Embryonic facial prominence (tissue), 1 donor: ENCODE measurements around the gene SRRM2.

Experiments
- DNase-seq: peaks from one replicate; pipeline ENCODE4 v3.0.0-alpha.2; 2016; ENCODE audit errors: extremely low spot score

The SRRM2 gene

DNA sequence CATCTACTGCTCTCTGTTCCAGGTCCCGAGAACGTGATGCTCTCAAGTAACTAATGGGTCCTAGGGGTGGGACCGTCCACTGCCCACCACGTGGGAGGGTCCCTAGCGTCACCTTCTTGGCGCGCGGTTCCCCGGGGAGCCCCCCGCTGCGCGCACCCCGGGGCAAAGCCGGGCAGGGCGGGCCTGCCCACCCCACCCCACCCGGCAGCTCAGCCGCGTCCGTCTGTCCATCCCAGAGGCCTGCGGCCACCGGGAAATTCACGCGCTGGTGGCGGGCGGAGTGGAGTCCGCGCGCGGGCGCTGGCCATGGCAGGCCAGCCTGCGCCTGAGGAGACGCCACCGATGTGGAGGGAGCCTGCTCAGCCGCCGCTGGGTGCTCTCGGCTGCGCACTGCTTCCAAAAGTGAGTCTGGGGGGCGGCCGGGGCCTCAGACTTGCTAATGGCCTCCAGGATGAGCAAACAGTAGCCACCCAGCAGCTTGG is 46.3 kb downstream of the SRRM2 start:
- no peak for DNase-seq

DNA sequence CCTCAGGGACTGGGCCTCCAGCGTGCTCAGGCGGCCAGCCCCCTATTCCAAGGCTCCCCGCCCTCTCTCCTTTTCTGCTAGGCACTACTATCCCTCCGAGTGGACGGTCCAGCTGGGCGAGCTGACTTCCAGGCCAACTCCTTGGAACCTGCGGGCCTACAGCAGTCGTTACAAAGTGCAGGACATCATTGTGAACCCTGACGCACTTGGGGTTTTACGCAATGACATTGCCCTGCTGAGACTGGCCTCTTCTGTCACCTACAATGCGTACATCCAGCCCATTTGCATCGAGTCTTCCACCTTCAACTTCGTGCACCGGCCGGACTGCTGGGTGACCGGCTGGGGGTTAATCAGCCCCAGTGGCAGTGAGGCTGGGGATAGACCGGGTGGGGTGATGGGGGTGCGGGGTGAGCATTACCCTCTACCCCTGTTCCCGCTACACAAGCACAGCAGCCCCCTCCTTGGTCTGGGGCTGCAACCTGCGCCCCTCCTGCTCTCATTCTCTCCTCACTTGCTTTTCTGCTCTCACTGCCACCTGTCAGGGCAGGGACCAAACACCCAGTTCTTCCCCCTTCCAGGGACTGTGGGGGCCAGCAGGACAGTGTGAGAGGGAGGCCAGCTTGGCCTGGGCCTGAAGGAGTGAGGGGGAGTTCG is 46.9 kb downstream of the SRRM2 start:
- DNase-seq, result no peak

DNA sequence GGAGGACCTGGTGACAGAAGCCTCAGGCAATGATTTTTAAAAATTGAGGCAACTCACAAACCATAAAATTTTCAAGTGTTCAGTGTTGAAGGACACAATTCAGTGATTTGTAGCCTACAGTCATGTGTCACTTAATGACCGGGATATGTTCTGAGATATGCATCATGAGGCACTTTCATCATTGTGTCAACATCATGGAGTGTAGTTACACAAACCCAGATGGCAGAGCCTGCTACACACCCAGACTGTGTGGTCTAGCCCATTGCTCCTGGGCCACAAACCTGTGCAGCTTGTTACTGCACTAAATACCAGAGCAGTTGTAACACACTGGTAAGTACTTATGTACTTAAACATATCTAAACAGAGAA is 47.4 kb downstream of the SRRM2 start:
- DNase-seq, result no peak

DNA sequence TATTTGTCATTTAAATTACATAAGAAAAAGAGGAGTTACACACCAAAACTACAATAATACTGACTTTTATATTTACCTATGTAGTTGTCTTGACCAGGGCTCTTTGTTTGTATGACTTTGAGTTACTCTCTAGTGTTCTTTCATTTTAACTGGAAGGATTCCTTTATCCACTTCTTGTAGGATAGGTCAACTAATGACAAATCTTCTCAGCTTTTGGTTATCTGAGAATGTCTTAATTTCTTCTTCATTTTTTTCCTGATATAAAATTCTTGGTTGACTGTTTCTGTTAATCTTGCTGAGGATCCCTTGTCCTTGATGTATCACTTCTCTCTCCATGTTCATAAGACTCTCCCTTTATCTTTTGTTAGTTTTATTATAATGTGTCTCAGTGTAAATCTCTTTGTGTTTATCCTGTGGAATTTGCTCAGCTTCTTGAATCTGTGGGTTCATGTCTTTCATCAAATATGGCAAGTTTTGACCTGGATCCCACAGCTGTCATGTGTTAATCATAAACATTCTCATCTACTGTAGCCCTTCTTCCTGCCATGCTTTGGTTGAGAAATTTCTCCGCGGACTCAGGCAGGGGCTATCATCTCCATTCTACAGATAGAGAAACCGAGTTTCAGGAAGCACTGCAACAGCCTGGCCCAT is 51.2 kb downstream of the SRRM2 start:
- no peak for DNase-seq

GRCh38 chr16:2804728-2805127 is 52.3 kb downstream of the SRRM2 start:
- DNase-seq, result no peak

GRCh38 chr16:2806286-2806685 is 53.8 kb downstream of the SRRM2 start:
- DNase-seq, result no peak

GRCh38 chr16:2808181-2808580 is 55.7 kb downstream of the SRRM2 start:
- no peak for DNase-seq

- no peak for DNase-seq
Observed at GRCh38 chr16:2809149-2809760, 56.8 kb downstream of the SRRM2 start.

- no peak for DNase-seq
Observed at GRCh38 chr16:2810651-2811050, 58.2 kb downstream of the SRRM2 start.

DNA sequence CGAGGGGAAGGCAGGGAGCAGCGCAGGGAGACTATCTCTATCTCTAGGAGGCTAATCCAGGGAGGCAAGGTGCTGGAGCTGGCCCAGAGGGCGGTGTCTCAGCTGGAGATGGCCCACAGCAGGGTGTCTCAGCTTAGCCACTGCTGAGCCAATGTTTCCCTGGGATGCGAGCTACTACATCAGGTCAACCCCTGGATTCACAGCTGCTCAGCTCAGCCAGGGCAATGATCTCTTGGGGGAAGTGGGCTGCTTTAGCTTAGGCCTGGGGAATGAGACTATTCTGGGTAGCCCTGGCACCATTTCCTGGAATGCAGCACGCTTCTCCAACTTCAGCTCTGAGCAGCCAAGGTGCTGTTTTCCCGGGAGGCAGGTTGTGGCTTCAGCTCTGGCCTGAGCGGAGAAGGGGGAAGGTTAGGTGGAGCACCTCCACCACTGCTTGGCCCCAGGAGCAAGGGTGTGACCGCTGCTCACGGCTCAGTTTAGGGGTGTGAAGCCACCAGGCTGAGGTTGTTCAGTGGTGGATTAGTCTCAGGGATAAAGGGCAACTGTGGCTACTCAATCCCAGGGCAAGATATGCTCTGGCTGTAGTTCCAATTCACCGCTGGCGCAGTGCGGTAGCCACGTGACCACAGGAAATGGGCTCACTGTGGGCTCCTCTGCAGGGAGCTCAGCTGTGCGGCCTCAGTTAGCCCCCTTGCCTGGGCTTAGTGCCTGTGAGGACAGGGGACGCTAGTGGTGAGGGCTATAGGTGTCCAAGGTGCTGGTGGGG is 59.4 kb downstream of the SRRM2 start:
- no peak for DNase-seq

GRCh38 chr16:2813771-2814221 is 61.4 kb downstream of the SRRM2 start:
- DNase-seq, result no peak

- DNase-seq, result no peak
Observed at GRCh38 chr16:2814551-2815298, 62.3 kb downstream of the SRRM2 start.

DNA sequence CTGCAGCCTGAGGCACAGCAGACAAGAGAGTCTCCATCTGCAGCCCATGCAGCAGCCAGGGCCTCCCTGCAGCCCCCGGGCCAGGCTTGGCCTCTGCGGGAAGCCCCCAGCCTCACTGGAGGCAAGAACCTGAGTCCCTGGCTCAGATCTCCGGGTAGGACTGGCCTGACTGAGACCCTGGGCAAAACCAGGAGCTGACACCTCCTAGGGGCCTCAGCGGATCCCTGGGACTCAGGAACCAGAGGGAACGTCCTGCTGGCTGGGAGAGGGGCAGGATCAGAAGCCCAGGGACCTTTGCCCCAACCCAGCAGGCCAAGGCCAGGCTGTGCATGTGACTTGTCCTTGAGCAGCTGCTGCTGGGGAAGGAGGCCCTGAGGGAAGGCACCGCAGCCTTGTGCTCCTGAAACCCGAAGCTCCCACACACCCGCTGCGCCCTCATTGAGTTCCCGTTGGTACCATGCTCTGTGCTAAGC is 62.9 kb downstream of the SRRM2 start:
- DNase-seq, result no peak

DNA sequence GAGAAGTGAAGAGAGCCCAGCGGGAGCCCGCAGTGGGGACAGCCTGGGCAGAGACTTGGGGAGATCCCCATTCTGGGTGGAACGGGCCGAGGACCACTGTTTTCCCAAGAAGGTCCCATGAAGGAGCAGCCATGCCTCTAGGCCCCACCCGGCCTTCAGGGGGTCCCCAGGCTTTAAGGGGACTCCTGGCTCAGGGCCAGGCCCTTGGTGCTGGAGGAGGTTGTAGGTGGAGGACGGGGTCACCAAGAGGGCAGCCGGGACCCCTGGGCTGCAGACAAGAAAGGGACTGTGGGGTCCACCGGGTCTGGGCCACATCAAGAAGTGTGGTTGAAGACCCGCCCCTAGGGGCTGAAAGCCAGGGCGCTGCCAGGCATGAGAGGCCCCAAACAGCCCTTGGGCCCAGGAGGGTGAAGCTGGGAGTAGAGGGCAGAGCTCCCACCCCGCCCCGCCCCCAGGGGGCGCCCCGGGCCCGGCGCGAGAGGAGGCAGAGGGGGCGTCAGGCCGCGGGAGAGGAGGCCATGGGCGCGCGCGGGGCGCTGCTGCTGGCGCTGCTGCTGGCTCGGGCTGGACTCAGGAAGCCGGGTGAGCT is 64.4 kb downstream of the SRRM2 start, which contains the start of gene PRSS21:
TSS of gene PRSS21 (plus strand) at position 487 of the 589 bp plus-strand sequence. CDS start at position 519, 32 bp downstream.
- no peak for DNase-seq

GRCh38 chr16:2817340-2818271 is 65.2 kb downstream of the SRRM2 start:
- DNase-seq, result no peak

DNA sequence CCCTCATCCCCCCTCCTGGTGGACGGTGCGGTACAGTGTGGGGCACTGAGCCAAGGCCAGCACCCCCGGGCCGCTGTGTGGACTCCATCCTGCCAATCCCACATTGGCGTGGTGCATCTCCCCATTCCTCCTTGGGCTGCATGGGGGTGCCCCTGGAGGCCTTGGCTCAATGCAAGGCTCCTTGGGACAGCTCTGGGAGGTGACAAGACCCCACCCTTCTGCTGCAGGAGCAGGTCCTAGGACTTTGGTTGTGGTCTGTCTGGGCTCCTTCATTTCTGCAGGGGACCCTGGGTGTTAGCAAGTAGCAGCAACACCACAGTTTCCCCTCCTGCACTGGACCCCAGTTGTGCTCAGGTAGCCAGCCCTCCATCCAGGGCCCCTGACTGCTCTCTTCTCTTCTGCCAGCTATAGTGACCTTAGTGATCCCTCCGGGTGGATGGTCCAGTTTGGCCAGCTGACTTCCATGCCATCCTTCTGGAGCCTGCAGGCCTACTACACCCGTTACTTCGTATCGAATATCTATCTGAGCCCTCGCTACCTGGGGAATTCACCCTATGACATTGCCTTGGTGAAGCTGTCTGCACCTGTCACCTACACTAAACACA is 65.9 kb downstream of the SRRM2 start:
- DNase-seq, result no peak

DNA sequence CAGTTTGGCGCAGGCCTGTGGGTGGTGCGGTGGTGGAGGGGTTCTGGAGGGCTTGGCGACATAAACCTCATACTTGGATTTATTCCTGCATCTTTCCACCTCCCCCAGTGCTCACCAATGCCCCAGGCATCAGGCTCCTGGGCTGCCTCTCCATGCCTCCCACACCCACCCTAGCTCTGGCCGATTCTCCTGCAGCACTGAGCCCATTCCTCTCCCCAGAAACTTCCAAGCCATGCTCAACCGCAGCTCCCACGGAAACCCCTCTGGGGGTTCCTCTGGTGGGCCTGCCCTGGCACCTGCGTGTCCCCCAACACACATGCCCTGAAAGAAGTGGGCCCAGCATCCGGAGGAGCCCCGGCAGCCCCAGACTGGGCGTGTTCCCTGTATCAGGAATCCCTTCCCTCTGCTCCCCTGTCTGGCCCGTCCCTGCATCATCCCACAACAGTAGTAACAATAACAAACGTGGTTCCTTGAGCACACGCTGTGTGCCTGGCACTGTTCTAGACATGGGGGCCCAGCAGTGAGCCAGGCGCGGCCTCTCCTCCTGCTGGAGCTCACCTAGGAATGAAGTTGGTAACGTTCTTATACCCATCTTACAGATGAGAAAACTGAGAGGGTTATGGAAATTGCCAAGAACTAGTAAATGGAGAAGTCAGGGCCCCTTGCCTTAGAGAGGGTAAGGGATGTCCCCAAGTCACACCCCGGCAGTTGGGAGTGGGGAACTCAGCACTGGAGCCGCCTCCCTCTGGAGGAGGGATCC is 66.9 kb downstream of the SRRM2 start:
- DNase-seq, result no peak

GRCh38 chr16:2819939-2820835 is 67.7 kb downstream of the SRRM2 start:
- DNase-seq, result no peak
